GM18909 (cell line): ENCODE measurements around the gene PAH.
A peak's percentile ranks its signal among the peaks of the same experiment; 100 is the strongest.

ENCODE experiments used
- ATAC-seq: cut with Tn5 transposase; IDR thresholded peaks from one replicate; pipeline ENCODE4 v1.9.1; 2021; ENCODE audit warnings: mild to moderate bottlenecking; ENCODE audit not compliant: unreplicated experiment, poor library complexity

The PAH gene

DNA sequence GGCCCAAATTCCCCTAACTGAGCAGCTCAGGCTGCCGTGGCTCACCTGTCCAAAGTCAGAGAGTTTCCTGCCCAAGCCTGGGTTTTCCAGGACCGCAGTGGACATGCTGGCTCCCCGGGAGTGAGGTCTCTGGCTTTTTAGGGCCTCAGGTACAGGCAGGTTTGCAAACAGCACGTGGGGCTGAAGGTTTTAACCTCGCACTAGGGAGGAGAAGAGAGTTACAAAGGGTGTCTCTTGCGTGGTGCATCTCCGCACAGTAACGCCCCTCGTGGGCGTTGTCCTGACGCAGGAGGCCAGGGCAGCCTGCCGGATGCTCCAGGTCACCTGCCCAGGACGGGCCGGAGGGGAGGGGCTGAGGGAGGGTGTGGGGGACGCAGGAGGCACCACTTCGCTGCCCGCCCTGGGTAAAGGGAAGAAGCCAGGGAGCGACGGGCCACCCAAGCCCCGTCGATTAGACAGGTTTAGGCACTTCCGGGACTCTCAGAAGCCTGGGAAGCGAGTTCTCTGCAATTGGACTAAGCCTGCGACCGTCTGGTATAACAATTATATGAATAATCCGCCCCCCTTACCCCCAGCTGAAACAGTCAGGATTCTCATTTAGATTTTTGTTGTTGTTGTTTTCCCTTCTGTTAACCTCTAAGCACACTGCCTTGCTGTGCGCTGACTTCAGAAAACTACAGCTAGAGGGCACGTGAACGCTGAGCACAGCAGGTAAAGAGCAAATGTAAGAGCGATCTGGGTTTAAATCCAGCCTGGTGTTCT lies at the start of gene PAH:
TSS of gene PAH (minus strand) at position 219 of the 762 bp plus-strand sequence. CDS start at position 105, 114 bp downstream.
- peak; percentile 68 for ATAC-seq

DNA sequence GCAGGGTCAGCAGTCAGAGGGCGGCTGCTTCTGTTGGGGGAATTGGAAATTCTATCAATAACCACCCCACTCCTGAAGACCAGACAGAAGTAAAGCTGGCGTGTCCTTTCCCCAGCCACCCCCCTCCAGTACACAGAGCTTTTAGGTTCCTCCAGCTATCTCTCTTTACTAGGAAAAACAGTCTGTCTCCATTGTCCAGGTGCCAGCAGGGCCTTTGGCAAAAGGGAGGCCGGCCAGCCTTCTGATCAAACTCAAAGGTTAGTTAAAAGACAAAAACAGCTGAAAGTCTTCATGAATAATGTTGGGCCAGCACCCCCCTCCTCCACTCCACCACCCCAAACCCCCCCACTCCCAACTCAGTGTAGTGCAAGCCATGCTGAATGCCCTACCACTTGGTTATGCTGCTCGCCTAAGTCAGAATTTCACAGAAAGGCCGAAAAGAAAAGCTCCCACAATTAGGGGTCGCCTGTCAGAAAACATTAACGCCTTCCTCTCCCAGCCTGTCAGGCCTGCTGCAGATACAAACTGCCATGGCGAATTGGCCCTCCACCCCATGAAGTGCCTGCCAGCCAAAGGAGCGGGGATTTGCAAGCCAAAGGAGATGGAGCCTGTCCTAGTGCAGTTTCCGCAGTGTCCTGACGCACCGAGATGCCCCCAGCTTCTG lies 49.3 kb upstream of the PAH start:
- no peak for ATAC-seq

GRCh38 chr12:102965281-102966155 lies 48.5 kb upstream of the PAH start:
- peak; percentile 44 for ATAC-seq

DNA sequence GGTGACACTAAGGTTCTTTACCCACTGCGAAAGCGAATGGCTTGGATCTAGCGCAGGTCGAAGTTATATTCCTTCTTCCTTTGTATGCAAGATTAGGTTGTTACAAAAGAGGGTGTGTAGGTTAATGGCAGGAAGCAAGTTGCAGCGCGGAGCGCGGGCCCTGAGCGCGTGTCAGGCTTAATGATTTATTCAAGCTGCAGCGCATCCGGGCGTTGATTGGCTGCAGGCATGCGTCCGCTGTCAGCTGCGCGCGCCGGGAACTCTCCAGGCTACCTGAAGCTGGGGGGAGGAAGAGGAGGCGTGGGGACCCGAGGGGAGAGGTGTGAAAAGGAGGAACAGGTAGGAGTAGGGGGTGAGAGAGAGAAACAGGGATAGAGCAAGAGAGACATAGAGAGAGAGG lies 47.8 kb upstream of the PAH start:
- peak; percentile 70 for ATAC-seq

DNA sequence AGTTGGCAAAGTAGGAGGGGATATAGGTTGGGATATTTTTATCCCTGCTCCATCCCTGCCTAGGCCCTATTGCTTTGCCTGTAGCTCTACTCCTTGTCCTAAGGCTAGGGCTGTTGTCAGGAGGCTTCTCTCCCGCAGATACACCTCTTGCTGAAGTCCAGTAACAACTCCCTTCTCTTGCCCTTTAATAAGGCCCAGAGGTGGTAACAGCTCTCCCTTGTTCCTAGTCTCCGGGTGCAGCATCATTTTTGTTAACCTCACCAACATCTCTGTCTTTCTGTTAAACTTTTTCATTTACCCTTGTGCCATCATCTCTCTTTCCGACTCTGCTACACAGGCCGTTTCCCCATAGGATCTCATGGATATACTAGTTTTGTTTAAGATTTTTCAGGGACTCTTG lies 46.8 kb upstream of the PAH start:
- no peak for ATAC-seq

GRCh38 chr12:102962986-102963385 lies 45.9 kb upstream of the PAH start:
- ATAC-seq = no peak

- ATAC-seq = no peak
Measured at GRCh38 chr12:102962532-102962931, 45.5 kb upstream of the PAH start.

DNA sequence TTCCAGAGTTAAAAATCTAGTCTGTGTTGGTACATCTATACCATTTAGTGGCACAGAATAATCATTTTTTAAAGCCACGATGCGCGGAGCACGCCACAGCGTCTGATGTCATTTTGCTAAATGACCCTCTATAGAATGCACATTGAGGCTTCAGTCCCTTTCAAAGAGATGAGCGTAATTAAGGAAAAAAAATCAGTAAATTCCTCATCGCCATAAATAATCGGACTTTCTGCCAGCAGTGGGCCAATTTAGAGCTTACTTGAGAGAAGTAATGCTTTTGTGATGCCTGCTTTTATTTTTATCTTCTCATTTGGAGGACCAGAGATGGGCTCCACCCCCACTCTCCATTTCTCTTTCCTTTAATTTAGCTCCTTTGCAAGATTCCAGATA lies 44.4 kb upstream of the PAH start:
- no peak for ATAC-seq

GRCh38 chr12:102960766-102961465 lies 43.9 kb upstream of the PAH start:
- ATAC-seq = no peak

DNA sequence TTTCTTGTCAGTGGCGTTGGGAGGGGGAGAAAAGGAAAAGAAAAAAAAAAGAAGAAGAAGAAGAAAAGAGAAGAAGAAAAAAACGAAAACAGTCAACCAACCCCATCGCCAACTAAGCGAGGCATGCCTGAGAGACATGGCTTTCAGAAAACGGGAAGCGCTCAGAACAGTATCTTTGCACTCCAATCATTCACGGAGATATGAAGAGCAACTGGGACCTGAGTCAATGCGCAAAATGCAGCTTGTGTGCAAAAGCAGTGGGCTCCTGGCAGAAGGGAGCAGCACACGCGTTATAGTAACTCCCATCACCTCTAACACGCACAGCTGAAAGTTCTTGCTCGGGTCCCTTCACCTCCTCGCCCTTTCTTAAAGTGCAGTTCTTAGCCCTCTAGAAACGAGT lies 42.3 kb upstream of the PAH start:
- no peak for ATAC-seq

- ATAC-seq = no peak
Measured at GRCh38 chr12:102958830-102959176, 41.8 kb upstream of the PAH start.

GRCh38 chr12:102958073-102958829 lies 41.2 kb upstream of the PAH start:
- peak; percentile 65 for ATAC-seq

DNA sequence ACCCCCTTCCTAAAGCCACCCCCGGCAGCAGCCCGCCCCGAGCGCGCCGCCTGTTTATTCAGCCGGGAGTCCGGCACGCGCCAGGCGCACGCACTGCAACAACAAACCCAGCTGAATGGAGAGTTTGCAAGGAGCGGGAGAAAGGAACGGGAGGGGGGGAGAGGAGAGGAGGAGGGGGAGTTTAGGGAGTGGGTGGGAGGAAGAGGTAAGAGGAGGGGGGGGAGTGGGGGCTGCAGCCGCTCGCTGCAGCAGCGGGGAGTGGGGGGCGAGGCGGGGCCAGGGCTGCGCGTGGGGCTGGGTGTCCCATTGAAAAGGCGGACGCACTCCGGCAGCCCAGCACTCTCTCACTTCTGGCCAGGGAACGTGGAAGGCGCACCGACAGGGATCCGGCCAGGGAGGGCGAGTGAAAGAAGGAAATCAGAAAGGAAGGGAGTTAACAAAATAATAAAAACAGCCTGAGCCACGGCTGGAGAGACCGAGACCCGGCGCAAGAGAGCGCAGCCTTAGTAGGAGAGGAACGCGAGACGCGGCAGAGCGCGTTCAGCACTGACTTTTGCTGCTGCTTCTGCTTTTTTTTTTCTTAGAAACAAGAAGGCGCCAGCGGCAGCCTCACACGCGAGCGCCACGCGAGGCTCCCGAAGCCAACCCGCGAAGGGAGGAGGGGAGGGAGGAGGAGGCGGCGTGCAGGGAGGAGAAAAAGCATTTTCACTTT lies 40.5 kb upstream of the PAH start, which contains the start of gene ASCL1:
TSS of gene ASCL1 (plus strand) at position 336 of the 712 bp plus-strand sequence. CDS start 571 bp downstream, outside the sequence.
- peak; percentile 28 for ATAC-seq

- no peak for ATAC-seq
Measured at GRCh38 chr12:102956738-102957327, 39.8 kb upstream of the PAH start.

DNA sequence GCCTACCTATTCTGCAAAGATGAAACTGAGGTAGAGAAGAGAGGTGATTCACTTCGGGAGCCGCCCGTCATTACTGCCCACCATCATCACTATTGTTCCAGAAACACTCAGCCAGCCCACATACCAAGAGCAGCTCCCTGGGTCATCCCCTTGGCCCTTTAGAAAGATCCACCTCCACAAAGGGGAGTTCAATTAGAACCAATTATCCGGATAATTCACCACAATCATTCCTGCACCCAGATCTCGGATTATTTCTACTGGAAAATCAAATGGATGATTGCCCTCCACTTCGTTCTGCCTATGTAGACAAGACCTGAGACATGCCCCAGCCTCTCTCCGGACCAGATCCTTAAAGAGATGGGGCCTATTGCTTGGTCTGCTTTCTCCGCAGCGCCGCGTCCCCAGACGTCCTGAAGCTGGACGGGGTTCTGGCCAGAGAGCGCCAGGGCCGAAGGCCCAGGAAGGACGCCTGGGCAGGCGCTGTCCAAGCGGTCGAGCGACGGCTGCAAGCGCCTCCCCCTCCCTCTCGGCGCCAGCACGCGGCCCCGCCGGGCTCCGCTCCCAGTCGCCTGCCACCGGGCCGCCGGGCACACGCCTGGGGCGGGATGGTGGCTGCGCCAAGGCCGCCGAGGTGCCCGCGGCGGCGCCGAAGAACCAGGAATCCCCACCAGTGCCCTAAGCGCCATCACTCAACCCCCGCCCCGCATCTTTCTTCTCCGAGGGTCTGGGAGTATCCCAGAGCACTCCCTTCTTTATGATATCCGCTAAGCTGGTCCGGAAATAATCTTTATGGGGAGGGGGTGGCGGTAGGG lies 39.1 kb upstream of the PAH start:
- ATAC-seq = no peak

DNA sequence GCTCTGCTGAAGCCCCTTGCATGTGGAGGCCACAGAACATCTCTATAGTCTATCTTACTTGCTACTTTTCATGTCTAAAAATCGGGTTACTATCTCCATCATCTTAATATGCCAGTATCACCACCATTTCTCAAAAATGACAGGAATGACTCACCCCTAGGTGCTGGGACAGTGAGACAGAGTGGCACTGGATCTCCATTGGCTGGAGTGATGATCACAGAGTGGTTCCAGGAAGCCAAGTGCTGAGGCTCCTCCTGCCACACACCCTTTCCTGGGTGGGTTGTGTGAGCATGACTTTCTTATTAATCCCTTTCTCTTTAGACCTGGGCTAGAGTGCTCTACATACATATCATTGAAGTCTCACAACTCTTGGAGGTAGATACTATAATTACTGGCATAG lies 37.1 kb upstream of the PAH start:
- ATAC-seq = no peak

GRCh38 chr12:102953221-102953620 lies 36.2 kb upstream of the PAH start:
- no peak for ATAC-seq

- no peak for ATAC-seq
Measured at GRCh38 chr12:102951841-102952240, 34.8 kb upstream of the PAH start.
